HG03521 (cell line): Measurements from ENCODE around the gene SMIM35.

Experiments
- ATAC-seq: cut with Tn5 transposase; IDR thresholded peaks from one replicate; pipeline ENCODE4 v1.9.1; 2021; ENCODE audit warnings: mild to moderate bottlenecking, moderate library complexity; ENCODE audit not compliant: unreplicated experiment

The SMIM35 gene

DNA sequence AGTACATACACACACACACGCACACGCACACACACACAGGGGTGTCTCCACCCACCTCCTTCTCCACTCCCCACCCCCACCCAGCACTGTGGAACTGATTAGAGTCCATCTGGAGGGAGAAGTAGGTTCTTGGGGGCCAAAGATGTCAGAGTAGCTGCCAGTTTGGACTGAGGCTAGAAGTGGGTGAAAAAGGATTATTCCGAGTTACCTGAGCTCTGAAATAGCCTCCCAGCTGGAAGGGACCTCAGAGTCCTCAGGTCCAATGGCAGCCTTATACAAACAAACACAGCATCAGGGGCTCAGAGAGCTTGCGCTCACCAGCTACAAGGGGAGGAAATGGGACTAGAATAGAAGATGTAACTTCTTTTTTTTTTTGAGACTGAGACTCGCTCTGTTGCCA, 79.7 kb downstream of the SMIM35 start:
- ATAC-seq = no peak

GRCh38 chr11:118006153-118006534, 80.6 kb downstream of the SMIM35 start:
- ATAC-seq = no peak

DNA sequence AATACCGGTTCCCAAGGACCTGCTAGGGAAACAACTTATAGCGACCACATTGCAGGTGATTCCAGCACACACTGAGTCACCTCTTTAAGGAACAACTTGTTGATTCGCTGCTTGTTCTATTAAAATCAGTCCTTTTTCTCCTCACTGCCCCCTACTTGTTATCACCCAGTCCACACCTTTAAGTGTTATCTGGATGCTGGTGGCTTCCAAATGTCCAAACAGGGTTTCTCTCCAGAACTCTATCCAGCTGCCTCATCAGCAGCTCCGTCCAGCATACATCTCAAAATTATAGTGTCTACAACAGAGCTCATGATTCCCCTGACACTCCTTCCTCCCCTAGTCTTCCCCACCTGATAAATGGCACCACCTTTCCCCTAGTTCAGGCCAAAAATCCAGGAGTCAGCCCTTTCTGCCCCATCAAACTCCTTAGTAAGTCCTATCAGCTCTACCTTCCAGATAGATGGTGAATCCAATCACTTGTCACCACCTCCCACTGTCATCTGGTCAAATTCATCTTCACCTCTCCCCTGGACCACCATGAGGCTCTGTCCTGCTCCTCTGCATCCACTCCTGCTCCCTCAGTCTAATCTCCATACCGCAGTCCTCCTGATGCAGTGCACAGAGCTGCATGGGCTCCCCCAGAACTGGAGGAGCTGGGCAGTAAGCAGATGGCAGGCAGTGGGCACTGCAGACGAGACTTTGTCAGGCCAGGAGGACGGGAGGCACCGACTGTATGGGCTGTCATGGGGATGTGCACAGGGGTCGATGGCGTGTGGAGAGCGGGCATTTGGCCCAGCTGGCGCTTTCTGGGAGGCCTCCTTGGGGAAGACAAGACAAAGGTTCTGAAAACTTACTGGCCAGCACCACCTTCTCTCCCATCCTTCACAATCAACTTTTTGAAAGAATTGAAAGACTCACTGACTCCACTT, 81.3 kb downstream of the SMIM35 start:
- ATAC-seq = no peak

DNA sequence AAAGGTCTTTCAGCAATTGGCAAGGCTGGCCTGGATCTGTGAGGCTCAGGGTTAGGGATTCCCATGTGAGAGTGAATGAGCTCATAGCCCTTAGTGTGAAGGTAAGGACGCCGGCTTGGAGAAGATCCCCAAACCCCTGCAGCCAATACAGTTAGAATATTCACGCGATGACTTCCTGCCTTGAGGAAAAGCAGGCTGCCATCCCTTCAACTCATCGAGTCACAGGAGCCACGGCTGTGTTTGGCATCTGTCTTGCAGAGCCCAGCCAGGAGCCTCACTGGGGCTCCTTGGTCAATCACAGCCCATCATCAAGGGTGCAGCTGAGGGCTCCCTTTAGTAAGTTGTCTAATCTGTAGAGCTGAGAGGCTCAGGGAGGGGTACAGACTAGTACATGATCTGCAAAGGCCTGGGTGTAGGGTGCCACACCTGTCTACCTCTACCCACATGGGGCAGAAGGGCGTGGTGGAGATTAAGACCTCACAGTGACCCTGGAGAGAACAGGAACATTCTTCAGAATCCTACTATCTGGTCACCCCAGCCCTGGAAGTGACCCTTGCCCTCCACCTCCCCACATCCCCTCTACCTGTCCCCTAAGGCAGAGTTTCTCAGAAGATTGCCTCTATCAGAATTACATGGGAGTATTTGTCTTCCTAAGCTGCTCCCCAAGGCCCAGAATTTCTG, 82.1 kb downstream of the SMIM35 start:
- ATAC-seq = no peak

DNA sequence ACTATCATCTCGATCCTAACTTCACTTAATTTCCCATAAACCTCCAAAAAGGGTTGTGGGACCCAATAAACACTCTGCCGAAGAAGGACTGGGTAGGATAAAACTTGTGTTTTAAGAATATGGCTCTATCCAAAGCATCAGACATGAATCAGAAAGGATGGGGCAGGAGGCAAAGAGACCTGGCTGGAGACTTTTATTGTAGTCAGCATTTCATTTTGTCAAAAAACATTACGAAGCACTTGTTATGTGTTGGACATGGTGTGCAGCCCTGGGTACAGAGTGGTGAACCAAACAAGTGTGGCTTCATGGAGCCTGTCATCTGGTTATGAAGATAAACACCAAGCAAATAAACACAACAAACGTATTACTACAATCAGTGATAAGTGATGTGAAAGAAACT, 83.3 kb downstream of the SMIM35 start:
- no peak for ATAC-seq

DNA sequence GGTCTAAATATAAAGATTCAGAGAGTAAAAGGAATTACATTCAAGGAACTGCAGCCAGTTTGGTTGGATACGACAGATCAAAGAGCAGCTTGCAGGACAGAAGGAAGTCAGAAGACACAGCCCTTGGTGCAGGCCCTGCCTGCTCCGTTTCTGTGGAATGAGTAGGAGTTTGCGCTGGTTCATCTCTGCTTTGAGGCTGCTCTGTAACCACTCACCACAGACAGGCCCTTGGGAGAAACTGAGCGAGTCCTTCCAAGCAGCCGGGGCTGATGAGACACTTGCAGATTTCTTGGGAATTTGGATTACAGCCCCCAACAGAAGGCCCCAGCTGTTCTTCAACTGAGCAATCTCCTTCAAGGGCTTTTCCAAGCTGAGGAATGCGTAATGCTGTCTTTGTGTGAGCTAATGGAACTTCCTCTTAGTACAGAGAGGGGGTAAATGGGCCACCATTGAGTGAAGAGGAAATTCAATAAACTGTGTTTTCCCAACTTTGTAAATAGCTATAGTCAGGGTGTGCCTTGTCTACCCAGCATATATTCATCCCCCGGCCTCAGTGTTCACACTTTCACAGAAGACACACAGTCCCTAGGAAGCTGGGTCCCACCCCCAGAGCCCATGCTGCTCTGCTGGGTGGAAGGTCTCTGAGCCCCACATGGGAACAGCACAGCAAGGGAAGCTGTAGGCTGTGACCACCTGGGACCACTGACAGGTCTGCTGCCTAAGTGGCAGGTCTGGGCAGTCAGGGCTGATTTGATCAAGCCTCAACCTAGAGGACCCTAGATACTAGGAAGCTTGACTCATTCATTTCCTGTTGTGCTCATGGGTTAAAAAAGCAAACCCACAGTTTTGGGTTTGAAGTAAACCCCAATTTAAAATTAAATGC, 84.0 kb downstream of the SMIM35 start:
- no peak for ATAC-seq

DNA sequence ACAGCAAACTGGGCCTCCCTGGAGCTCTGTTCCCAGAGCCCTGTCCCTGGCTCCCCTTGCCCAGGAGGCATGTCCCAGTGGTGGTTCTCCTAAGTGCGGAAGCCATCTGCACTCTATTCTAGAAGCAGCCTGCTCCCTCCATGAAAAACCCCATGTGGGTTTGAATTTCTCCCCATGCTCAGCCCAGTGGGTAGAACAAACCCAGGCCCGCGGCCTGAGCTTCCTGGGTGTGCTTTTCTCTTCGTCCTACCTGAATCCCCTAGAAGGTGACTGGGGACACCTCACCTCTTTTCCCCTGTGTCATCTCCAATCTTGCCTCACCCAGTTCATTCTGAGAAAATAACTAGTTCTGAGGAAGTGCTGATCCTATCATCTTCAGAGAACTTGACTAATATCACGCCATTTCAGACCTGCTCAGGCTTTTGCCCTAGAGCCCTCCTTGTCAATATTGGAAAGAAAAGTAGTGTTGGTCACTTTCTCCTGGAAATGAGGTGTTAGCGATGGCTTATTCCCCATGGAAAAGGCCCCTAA, 84.7 kb downstream of the SMIM35 start:
- ATAC-seq = no peak

DNA sequence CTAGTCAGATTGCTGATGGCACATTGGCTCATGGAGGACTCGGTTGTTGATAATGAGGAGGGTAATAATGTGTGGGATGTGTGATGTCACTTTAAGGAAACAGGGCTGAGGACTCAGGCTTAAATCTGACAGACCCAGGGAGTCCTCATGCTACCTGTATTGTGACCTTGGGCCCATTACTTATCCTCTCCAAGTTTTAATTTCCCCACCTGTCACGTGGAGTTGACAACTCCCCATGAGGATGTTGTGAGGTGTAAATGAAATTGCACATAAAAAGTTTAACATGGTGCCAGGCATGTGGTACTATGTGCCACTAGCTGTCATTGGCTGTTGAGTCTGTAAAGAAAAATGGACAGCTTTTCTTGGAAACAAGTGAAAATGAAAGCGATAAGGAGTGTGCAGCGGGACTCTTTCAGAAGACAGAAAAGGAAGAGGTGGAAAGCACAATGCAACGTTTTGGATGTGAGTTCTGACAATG, 85.2 kb downstream of the SMIM35 start:
- no peak for ATAC-seq

GRCh38 chr11:118000850-118001228, 85.9 kb downstream of the SMIM35 start:
- no peak for ATAC-seq

DNA sequence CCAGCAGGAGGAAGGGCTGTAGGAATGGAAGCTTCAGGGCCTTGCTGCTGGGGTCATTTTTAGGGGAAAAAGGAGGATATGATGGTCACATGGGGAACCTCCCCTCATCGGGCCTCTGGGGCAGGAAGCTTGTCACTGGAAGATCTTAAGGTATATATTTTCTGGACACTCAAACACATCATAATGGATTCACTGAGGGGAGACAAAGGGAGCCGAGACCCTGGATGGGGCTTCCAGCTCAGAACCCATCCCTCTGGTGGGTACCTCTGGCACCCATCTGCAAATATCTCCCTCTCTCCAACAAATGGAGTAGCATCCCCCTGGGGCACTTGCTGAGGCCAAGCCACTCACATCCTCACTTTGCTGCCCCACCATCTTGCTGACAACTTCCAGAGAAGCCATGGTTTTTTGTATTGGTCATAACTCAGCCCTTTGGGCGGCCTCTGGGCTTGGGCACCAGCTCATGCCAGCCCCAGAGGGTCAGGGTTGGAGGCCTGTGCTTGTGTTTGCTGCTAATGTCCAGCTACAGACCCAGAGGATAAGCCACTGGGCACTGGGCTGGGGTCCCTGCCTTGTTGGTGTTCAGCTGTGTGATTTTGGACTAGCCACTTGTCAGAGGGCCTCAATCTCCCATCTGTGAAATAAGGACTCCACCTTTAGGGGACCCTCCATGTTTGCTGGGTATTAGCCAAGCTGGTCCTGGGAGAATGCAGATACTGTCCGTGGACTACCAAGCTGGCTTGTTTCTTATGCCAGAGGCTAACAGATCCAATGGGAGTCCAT, 86.5 kb downstream of the SMIM35 start:
- no peak for ATAC-seq

DNA sequence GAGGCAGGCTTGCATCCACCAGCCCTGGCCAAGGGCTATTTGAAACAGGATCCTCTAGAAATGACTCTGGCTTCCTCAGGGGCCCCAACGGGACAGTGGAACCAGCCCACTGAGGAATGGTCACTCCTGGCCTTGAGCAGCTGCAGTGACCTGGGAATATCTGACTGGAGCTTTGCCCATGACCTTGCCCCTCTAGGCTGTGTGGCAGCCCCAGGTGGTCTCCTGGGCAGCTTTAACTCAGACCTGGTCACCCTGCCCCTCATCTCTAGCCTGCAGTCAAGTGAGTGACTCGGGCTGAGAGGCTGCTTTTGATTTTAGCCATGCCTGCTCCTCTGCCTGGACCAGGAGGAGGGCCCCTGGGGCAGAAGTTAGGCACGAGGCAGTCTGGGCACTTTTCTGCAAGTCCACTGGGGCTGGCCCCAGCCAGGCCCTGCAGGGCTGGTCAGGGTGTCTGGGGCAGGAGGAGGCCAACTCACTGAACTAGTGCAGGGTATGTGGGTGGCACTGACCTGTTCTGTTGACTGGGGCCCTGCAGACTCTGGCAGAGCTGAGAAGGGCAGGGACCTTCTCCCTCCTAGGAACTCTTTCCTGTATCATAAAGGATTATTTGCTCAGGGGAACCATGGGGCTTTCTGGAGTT, 87.3 kb downstream of the SMIM35 start:
- ATAC-seq = no peak

GRCh38 chr11:117998664-117999353, 88.0 kb downstream of the SMIM35 start:
- ATAC-seq = no peak

DNA sequence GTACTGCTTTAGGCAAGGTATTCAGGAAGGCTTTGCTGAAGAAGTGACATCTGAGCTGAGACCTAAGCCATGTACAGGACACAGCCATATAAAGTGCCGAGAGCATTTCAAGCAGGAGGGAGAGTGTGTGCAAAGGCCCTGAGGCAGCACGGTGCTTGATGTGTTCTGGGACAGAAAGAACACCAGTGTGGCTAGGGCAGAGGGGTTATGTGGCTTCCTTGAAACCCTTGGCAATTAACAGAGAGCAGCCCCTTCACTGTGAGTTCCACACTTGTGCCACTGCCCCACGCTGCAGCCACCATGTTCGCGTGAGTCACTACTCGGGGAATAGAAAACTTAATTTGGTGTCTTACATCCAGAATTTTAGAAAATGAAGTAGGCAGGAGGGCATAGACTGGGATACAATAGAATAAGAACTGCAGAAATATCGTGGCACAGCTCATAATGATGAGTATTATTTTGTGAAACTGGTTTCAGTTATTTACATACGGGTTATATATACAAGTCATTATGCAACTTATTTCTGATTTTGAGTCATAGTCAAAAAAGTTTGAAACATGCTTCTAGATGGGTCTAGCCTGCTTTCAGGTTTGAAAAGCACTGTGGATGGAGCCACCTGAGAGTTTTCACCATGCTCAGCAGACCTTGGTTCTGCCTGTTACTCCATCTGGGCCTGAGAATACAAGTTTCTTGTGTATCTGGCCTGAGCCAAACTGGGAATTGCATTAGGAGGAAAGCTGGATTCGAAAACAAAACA, 88.8 kb downstream of the SMIM35 start:
- ATAC-seq = peak; percentile 56

DNA sequence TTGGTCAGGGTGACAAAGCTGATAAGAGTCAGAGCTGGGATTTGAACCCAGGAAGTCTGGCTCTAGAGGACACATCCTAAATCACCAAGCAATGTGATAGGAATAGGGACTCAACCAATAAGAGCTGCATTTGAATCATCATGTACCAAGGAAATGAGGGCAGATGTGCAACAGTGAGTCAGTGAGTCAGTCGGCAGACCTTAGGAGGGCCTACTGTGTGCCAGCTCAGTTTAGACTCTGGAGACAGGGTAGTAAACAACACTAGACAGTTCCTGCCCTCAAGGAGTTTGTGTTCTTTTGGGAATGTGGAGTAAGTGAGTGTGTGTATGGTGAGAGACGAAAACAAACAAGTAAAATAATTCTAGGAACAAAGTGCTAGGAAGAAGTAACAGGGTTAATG, 89.4 kb downstream of the SMIM35 start:
- no peak for ATAC-seq

DNA sequence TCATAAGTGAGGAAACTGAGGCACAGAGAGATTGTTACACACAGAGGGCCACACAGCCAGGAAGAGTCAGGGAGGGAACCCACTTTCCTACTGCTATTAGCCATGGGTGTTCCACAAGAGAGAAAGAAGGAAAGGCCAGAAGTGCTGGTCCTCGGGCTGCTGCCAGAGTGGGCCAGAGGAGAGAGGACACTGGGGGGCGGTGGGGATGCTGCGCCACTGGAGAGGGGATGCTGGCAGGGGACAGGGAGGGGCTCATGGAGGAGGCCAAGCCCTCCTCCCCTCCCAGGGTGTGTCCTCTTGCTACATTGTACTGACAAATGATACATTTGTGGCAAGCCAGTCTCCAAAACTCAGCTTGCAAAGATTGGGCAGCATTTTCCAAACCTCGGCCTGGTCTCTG, 90.7 kb downstream of the SMIM35 start:
- no peak for ATAC-seq

DNA sequence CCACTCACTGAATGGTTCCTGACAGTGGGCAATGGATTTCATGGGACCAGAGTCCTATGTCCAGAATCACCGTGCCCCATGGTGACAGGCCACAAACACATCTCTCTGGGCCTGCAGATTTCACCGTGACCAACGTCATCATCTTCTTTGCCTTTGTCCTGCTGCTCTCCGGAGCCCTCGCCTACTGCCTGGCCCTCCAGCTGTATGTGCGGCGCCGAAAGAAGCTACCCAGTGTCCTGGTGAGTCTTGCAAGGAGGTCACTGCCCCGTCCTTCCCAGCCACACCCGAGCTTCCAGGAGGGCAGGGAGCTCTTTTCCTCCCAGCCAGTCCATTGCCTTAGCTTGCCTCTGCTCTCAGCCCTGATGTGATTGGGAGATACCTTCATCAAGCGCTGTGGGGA, 91.3 kb downstream of the SMIM35 start:
- no peak for ATAC-seq

GRCh38 chr11:117993988-117994745, 92.6 kb downstream of the SMIM35 start:
- no peak for ATAC-seq

GRCh38 chr11:117992620-117993019, 94.1 kb downstream of the SMIM35 start:
- no peak for ATAC-seq
